Islet of Langerhans (tissue), 1 donor: ENCODE measurements around the gene KIF12.
"Not testable (repeated sequence)": the region's sequence is repeated elsewhere in the genome, so short reads cannot be mapped to it uniquely, and the experiment has no call there.

Experiments used
- FAIRE-seq: peaks from one replicate; lab custom pipeline; 2011; peaks lifted over from hg19 to GRCh38; lab: Jason Lieb, UNC

Gene KIF12

DNA sequence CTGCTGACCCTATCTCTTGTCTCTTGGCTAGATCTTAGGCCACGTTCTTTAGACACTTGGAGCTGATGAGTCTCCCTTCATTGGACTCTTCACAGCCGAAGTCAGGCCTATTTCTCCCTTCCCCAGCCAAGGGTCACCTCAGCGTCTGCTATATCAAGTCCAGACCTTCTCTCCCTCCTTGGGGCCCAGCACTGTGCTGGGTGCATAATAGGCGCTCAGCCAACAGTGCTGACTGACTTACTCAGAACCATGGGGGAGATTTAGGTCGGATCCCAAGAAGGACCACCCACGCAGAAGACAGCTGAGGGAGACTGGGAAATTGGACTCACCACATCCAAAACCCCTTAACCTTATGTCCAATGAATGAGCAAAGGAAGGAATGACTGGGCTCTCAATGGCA lies 15.4 kb downstream of the KIF12 start:
- no peak for FAIRE-seq

DNA sequence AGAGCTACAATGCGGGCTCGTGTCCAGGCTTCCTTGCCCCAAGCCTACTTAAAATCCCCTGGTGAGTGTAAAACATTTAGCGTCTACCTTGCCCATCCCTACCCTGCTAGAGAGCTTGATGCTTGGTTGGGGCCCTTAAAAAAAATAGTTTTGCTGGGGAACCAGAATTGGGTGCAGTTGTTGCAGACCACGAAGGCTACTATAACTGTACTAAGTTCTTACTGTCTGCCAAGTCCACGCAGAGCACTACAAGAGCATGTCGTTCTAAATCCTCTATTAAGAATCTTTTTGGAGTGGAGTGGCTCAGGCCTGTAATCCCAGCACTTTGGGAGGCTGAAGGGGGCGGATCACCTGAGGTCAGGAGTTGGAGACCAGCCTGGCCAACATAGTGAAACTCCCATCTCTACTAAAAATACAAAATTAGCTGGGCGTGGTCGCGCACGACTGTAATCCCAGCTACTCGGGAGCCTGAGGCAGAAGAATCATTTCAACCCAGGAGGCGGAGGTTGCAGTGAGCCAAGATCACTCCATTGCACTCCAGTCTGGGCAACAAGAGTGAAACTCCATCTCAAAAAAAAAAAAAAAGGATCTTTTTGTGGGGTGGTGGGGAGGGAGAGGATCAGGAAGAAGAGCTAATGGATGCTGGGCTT lies 16.2 kb downstream of the KIF12 start:
- FAIRE-seq = not testable (repeated sequence)

- peak; percentile 60 for FAIRE-seq
These were observed 16.9 kb downstream of the KIF12 start for GRCh38 chr9:114082017-114082762.

DNA sequence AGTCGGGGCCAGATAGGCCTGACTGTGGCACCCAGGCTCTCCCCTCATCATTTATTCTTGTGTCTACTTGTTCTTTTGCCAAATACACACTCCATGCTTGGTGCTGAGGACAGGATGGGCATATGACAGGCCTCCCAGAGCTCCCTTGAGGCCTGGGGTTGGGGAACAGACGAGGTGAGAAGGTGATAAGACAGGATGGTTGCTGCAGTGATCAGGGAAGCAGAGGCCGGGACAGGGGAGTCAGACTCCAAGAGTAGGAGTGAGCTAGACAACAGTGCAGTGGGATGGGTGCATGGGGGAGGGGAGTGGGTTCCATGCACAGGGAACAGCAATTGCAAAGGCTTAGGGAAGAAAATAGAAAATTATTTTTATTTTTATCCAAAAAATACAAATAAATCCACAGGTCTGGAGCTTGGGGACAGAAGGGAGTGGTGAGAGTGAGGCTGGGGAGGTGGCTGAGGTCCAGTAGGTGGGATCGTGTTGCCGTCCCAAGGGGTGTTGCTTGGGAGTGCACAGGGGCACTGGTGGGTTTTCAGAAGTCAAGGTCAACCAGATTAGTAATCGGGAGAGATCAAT lies 17.6 kb downstream of the KIF12 start:
- no peak for FAIRE-seq

DNA sequence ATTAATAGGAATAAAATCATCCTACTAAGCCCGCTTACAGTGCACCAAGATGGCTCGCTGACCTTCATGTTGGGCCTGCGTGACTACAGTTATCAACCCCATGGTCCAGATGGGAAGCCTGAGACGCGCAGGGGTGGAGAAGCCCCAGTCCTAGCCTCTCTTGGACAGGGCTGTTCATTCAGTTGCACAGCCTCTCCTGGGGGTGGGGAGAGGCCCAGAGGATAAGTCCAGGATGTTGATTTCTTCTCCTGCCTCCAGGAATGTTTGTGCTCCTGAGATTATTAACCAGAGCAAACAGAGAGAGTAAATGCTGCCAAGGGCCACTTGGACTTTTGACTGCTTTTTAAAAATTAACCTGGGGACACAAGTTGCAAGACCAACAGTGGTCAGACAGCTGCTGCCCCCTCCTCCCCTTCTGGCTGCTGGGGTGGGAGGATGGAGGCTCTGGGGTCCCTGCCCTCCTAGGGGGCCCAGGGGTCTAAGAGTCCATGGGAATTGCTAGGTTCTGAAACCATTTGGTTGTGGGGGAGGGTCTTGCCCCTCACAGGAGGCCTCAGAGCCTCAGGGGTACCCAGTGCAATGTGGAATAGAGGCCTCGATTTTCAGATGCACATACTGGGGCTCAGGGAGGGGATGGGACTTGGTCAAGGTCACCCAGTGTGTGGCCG lies 18.2 kb downstream of the KIF12 start:
- peak; percentile 95 for FAIRE-seq

GRCh38 chr9:114080195-114080772 lies 18.8 kb downstream of the KIF12 start:
- no peak for FAIRE-seq

GRCh38 chr9:114078781-114079156 lies 20.3 kb downstream of the KIF12 start:
- no peak for FAIRE-seq

DNA sequence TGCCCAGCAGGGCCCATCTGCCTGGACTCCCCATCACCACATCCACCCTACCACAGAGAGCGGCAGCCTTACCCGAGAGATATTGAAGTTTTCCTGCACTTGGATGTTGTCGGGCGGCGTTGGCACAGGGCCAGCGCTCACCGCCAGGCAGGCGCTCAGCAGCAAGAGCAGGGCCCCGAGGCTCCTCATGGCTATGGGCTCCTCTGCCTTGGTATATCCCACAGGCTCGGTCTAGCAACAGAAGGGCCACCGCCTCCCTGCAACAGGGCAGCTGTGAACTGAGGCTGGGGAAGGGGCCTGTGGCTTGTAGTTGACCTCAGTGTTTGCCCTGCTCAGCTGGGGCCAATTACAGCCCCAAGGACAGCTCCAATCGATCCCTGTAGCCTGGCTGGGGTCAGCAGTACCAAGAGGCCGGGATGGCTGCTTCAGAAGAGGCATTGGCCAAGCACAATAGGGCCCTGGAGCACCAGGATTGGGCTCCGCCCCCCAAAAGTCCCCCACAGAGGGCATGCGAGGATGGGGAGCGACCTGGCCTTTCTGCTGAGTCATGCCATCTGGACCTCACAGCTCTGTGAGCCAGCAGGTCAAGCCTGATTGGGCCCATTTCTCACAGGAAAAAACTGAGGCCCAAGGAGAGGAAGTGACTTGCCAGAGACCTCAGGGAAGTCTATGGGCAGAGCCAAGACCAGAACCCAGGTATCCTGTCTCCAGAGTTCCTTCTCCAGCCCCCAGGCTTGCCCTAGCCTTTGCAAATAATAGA lies 20.9 kb downstream of the KIF12 start, which contains the start of gene AMBP:
AMBP (minus strand) TSS at position 280 of the 760 bp plus-strand sequence; CDS start at position 189, 91 bp downstream.
- no peak for FAIRE-seq

GRCh38 chr9:114077162-114077837 lies 21.8 kb downstream of the KIF12 start:
- no peak for FAIRE-seq

- no peak for FAIRE-seq
These were observed 22.6 kb downstream of the KIF12 start for GRCh38 chr9:114076237-114077161.

- no peak for FAIRE-seq
These were observed 23.5 kb downstream of the KIF12 start for GRCh38 chr9:114075602-114076001.

GRCh38 chr9:114072184-114073140 lies 26.6 kb downstream of the KIF12 start:
- FAIRE-seq = no peak

- FAIRE-seq = no peak
These were observed 27.8 kb downstream of the KIF12 start for GRCh38 chr9:114071197-114071795.

GRCh38 chr9:114070188-114071103 lies 28.6 kb downstream of the KIF12 start:
- FAIRE-seq = no peak

DNA sequence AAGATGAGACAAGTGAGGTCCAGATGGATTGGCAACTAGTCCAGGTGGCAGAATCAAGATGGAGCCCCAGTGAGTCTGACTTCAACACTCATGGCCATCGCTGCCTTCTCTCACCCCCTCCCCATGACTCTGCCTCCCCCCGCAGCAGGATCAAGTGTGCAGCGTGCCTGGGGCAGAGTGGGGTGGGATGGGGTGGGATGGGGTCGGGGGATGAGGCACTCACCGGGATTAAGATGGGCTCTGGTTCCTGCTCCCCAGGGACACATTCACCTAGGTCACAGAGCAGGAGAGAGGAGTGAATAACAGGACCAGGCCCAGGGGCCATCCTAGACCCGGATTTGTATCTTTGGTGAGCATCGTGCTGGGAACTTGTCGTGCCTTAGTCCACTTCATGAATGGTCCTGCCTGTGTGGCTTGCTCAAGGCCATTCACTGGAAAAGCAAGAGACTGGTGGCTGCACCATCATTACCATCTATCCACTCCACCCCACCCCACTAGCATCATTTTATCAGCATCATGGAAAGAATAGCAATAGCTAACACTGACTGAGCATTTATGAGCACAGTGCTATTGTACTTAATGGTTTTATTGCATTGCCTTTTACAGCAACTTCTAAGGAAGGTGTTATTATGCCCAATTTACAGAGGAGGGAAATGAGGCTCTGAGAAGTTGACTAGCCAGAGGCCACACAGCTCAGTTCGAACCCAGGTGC lies 29.5 kb downstream of the KIF12 start:
- no peak for FAIRE-seq

DNA sequence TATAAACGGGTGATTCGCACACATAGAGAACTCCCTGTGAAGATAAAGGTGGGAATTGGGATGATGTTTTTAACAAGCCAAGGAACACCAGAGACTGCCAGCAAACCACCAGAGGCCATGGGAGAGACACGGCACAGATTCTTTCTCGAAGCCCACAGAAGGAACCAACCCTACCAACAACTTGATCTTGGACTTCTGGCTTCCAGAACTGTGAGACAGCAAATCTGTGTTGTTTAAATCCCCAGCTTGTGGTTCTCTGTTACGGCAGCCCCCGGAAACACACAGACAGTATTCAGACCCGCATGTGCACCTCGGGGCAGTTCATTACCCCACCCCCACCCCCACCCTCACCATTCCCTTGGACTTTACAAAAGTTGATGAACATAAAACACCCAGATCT lies 33.8 kb downstream of the KIF12 start:
- no peak for FAIRE-seq
